PC-9 (cell line): Measurements from ENCODE around the gene NUP160.
"Not testable (repeated sequence)": the region's sequence is repeated elsewhere in the genome, so short reads cannot be mapped to it uniquely, and the experiment has no call there.

Experiments used
- CTCF ChIP-seq: fragments of 200-600 bp; sonication (generic); conservative IDR thresholded peaks from 2 replicates; pipeline ENCODE4 v1.6.1; 2017; ENCODE audit warnings: mixed run types, antibody characterized with exemption, mild to moderate bottlenecking, moderate library complexity
- EZH2 ChIP-seq: fragments of 200-600 bp; sonication (generic); IDR thresholded peaks from 2 replicates; pipeline ENCODE4 v1.8.0; 2017; ENCODE audit warnings: antibody characterized with exemption, low read depth

GRCh38 chr11:47830013-47830412 is 18.1 kb downstream of the NUP160 start:
- TF ChIP-seq CTCF, EZH2: not testable (repeated sequence)
